GM19193 (cell line): ENCODE measurements around the gene SETD6.

Source experiments
- POLR2A ChIP-seq: IDR thresholded peaks from 4 replicates; pipeline ENCODE4 v1.6.1; 2011; ENCODE audit not compliant: insufficient read depth, insufficient read length; ENCODE audit errors: extremely low read depth

The SETD6 gene

DNA sequence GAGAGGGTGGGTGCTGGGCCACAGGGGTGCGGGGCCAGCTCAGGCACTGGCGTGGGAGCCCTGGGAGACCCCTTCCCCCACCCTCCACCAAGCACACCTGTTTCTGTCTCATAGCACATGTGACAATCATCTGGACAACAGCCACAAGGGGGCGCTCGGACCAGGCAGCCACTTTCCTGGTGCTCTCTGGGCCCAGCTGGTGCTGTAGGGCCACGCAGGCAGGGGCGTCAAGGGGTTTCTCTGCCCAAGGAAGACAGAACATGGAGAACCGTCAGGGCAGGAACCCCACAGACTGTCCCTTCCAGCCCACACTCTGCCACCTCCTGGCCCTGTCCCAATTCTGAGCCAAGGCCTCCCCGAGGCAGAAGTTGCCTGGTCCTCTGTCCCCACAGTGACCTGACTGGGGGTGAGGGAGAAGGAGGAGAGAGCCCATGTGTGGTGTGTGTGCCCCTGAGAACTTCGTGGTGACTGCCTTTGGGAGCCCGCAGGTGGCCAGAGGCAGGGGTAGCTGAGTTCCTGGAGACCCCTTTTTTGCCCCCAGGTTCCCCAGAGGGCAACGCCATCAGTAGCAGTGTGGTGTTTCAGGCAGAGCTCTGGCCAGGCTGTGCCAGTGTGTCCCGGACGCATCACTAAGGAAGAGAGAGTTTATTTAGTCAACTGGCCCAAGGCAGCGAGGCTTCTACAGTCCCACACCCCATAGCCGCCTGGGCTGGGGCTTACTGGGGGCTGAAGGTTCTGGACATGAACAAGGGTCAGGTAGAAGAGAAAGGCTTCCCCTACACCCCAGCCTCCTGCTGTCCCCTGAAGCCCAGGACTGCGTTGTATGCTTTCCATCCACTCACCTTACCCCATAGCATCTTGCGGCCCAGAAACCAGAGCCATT lies 3.1 kb upstream of the SETD6 start:
- TF ChIP-seq POLR2A, result no peak

- TF ChIP-seq POLR2A, result no peak
Observed at GRCh38 chr16:58513874-58514273, 1.4 kb upstream of the SETD6 start.

DNA sequence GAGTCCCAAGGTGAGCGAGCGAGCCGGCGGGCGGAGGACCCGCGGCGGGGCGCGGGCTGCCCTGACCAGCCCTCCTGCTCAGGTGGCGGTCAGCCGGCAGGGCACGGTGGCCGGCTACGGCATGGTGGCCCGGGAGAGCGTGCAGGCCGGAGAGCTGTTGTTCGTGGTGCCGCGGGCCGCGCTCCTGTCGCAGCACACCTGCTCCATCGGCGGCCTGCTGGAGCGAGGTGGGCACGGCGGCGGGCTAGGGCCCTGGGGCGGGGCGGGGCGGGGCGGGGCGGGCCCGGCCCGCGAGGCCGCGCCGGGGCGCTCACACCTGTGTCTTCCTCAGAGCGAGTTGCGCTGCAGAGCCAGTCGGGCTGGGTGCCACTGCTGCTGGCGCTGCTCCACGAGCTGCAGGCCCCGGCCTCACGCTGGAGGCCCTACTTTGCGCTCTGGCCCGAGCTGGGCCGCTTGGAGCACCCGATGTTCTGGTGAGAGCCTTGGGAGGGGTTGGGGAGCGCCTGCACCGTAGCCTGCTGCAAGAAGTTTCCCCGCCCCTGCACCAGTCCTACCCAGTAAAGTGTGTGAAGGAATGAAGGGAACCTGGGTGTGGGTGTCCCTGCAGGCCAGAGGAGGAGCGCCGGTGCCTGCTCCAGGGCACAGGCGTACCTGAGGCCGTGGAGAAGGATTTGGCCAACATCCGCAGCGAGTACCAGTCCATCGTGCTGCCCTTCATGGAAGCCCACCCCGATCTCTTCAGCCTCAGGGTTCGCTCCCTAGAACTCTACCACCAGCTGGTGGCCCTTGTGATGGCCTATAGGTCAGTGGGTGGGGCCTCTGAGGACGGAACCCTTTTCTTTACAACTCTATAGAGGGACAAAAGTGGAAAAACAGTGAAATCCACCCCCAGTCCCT lies 802 bp downstream of the SETD6 start:
- TF ChIP-seq POLR2A, result no peak

DNA sequence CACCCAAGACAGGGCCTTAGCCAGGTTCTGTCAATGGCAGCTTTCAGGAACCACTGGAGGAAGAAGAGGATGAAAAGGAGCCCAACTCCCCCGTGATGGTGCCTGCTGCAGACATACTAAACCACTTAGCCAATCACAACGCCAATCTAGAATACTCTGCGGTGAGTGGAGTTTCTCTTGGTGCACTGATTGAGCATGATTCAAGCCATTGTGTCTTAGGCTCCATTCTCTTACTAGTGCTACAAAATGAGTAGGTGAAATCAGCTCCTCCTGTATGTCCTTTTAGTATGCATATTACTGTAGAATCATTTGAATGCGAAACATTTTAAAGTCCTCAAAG lies 1.4 kb downstream of the SETD6 start:
- TF ChIP-seq POLR2A, result peak; percentile 2

GRCh38 chr16:58518083-58518979 lies 3.0 kb downstream of the SETD6 start:
- TF ChIP-seq POLR2A, result no peak

DNA sequence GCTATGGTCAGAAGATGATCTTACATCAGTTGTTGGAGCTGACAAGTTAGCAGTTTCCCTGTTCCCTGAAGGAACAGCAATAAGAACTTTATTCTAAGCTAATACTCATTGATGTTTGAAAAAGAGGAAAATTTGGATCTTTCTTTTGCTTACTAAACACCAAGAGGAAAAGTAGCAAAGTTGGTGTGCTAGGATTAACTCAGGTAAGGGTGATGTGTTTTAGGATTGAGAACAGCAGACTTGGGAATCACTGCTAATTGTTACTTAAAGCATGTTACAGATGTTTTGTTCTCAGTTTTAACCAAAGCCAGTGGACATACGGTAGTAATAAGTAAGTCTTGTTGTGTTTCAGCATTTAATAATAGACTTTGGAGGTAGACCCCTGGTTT lies 3.7 kb downstream of the SETD6 start:
- TF ChIP-seq POLR2A, result no peak

GRCh38 chr16:58519707-58520106 lies 4.4 kb downstream of the SETD6 start:
- TF ChIP-seq POLR2A, result no peak

GRCh38 chr16:58530179-58530578 lies 14.9 kb downstream of the SETD6 start:
- no peak for TF ChIP-seq POLR2A

DNA sequence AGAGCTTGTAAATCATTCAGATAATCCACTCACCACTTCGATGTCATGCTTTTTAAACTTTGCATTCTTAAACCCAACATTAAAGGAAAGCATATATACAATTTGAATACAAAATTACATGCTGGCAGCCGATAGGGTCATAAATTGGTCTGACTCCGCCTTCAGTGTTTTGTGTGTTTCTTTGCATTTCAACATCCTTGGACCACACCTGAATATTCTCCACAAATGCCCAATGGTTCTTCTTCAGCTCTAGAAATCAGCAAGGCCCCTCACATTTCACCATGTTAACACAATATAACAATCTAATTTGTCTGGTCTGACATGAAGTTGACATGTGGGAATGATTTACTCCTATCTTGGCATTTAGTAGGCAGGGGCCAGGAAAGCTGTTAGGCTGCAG lies 17.1 kb downstream of the SETD6 start:
- no peak for TF ChIP-seq POLR2A

- no peak for TF ChIP-seq POLR2A
Observed at GRCh38 chr16:58533751-58534470, 18.6 kb downstream of the SETD6 start.

DNA sequence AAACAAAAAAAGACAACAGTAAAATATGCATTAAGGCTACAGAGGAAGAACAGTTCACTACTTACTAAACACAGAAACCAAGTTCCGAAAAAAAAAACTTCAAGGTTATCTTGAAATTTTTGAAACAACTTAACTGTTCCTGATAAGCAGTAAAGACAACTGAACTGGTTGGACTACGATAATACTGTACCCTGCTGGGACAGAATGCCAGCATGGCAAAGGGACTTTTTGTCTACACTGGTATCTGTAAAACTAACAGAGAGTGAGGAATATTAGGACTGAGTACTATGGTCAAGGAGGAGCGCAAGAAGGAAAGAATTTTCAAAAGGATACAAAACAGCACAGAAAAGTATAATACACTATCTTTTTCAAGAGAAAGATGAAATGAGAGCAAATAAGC lies 19.8 kb downstream of the SETD6 start:
- no peak for TF ChIP-seq POLR2A

GRCh38 chr16:58536278-58536677 lies 21.0 kb downstream of the SETD6 start:
- TF ChIP-seq POLR2A, result no peak

DNA sequence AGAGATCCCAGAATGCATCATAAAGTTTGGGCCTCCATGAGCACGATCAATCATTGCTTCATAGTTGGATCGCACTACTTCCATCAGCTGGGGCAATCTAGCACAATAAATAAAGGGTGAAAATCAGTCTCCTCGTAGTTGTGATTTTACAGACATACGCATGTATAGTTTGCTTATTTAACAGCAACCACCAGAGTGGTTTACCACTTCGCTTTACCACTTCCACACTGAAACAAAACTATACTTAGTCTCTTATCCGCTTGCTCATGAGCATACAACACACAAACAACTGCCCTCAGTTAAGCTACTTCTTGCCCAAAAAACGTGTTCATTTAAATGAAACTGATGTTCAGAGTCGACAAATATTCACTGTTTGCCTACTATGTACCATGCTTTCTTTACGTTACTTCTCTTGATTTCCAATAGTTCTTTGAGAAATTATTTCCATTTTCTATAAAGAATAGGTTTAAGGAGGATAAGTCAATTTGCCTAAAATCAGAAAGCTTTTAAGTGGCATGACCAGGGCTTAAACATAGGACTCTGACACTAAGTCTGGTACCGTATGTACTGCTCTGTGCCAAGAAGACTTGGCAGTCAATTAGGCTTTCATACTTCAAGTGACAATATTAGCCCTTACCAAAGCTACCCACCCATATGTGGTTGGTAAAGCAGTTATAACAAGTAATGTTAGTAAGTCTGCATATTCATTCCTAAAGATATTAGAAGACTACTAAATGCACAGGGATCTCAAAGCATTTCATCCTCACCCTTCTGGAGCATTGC lies 22.0 kb downstream of the SETD6 start:
- TF ChIP-seq POLR2A, result no peak
